Dermis blood vessel endothelial cell (primary cell): ENCODE measurements around the gene BIRC7. TPM values are rescaled to one million over a fixed set of nuclear protein-coding genes. Genes with fewer than 3 reads are reported as not detected.

Experiments used
- DNase-seq: peaks from one replicate; pipeline ENCODE4 v3.0.0; 2010
- total RNA-seq: library from RNA; depleted of rRNA; stranded (reverse); fragments of >200 nt; gene quantifications from 2 replicates; pipeline ENCODE4 v1.2.3, GENCODE V29; 2014

BIRC7 gene
- total RNA-seq, 1 donor from 2014 or later = not detected

- no peak for DNase-seq
Measured at GRCh38 chr20:63226042-63226943, 9.4 kb upstream of the BIRC7 start.

- DNase-seq = no peak
Measured at GRCh38 chr20:63227260-63227659, 8.4 kb upstream of the BIRC7 start.

- DNase-seq = no peak
Measured at GRCh38 chr20:63228806-63229205, 6.9 kb upstream of the BIRC7 start.

GRCh38 chr20:63230800-63231268 is 4.9 kb upstream of the BIRC7 start:
- peak; percentile 78 for DNase-seq

GRCh38 chr20:63232235-63233060 is 3.3 kb upstream of the BIRC7 start:
- peak; percentile 43 for DNase-seq

- no peak for DNase-seq
Measured at GRCh38 chr20:63233061-63233344, 2.7 kb upstream of the BIRC7 start.

- no peak for DNase-seq
Measured at GRCh38 chr20:63233924-63234323, 1.8 kb upstream of the BIRC7 start.

- peak; percentile 27 for DNase-seq
Measured at GRCh38 chr20:63234693-63235398, 859 bp upstream of the BIRC7 start.

- DNase-seq = no peak
Measured at GRCh38 chr20:63236116-63236837, 572 bp downstream of the BIRC7 start.

- DNase-seq = no peak
Measured at GRCh38 chr20:63238031-63238430, 2.3 kb downstream of the BIRC7 start.

- peak; percentile 30 for DNase-seq
Measured at GRCh38 chr20:63238514-63239125, 2.9 kb downstream of the BIRC7 start.

- no peak for DNase-seq
Measured at GRCh38 chr20:63239431-63239830, 3.7 kb downstream of the BIRC7 start.

GRCh38 chr20:63240004-63240403 is 4.3 kb downstream of the BIRC7 start:
- no peak for DNase-seq

- DNase-seq = peak; percentile 42
Measured at GRCh38 chr20:63241272-63241671, 5.6 kb downstream of the BIRC7 start.

GRCh38 chr20:63242736-63243135 is 7.0 kb downstream of the BIRC7 start:
- DNase-seq = no peak

- no peak for DNase-seq
Measured at GRCh38 chr20:63243604-63244247, 8.0 kb downstream of the BIRC7 start.

- DNase-seq = no peak
Measured at GRCh38 chr20:63244468-63244867, 8.8 kb downstream of the BIRC7 start.

- DNase-seq = no peak
Measured at GRCh38 chr20:63246490-63247288, 11.0 kb downstream of the BIRC7 start.

- no peak for DNase-seq
Measured at GRCh38 chr20:63247671-63248228, 12.0 kb downstream of the BIRC7 start.
